Amniotic epithelial cell (primary cell): ENCODE data around the gene SPATA32.

ENCODE experiments used
- DNase-seq: peaks from one replicate; pipeline ENCODE4 v3.0.0-alpha.2; 2010; ENCODE audit warnings: low read depth

The SPATA32 gene

GRCh38 chr17:45246338-45246737 is 15.6 kb downstream of the SPATA32 start:
- no peak for DNase-seq

DNA sequence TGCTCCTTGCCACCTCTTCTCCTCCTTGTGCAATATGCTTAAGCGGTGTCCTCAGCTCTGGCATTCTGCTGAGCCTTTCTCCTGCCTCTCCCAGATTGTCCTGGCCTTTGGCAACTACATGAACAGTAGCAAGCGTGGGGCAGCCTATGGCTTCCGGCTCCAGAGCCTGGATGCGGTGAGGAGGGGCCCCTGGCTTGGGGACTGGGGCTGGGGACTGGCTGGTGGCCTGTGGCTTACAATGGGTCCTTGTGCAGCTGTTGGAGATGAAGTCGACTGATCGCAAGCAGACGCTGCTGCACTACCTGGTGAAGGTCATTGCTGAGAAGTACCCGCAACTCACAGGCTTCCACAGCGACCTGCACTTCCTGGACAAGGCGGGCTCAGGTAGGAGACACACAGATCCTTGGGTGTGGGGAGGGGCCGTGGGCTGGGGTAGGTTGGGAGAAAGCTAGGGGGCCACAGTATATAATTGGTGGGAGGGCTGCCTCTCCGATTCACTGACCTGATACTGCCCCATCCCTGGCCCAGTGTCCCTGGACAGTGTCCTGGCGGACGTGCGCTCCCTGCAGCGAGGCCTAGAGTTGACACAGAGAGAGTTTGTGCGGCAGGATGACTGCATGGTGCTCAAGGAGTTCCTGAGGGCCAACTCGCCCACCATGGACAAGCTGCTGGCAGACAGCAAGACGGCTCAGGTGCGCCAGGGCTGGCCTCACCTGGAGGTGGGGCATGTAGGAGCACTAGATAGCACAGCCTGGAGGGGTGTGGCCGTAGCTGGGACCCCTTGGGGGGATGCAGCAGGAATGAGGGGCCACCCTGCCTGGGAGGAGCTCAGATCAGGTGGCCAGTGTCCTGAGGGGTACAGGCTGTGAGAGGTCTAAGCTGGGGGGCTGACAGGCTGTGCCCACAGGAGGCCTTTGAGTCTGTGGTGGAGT is 16.9 kb downstream of the SPATA32 start:
- DNase-seq: no peak

DNA sequence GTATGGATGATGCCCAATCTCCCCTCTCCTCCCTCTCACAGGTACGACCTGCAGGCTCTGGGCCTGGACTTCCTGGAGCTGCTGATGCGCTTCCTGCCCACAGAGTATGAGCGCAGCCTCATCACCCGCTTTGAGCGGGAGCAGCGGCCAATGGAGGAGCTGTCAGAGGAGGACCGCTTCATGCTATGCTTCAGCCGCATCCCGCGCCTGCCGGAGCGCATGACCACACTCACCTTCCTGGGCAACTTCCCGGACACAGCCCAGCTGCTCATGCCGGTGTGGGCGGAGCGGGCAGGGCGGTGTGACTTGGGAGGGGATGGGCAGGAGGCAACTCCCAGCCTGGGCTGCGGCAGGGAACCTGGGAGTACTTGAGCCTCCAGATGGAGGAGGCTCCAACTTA is 18.1 kb downstream of the SPATA32 start:
- DNase-seq: no peak

GRCh38 chr17:45242029-45242414 is 19.9 kb downstream of the SPATA32 start:
- DNase-seq: no peak

DNA sequence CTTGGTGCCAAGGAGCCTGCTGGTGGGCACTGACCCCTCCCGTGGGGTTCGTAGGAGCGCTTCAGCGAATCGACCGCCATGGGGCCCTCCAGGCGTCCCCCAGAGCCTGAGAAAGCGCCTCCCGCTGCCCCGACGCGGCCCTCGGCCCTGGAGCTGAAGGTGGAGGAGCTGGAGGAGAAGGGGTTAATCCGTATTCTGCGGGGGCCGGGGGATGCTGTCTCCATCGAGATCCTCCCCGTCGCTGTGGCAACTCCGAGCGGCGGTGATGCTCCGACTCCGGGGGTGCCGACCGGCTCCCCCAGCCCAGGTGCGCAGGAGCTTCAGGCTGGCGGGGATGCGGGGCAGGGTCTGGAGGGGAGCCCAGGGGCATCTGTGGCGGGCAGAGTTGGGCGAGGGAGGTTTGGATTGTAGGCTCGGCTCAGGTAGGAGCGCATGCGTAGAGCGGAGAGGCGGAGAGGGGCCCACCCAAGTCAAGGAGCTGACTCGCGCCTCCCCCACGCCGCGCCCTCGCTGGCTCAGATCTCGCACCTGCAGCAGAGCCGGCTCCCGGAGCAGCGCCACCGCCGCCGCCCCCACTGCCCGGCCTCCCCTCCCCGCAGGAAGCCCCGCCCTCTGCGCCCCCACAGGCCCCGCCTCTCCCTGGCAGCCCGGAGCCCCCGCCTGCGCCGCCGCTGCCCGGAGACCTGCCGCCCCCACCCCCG is 20.4 kb downstream of the SPATA32 start:
- DNase-seq: no peak

DNA sequence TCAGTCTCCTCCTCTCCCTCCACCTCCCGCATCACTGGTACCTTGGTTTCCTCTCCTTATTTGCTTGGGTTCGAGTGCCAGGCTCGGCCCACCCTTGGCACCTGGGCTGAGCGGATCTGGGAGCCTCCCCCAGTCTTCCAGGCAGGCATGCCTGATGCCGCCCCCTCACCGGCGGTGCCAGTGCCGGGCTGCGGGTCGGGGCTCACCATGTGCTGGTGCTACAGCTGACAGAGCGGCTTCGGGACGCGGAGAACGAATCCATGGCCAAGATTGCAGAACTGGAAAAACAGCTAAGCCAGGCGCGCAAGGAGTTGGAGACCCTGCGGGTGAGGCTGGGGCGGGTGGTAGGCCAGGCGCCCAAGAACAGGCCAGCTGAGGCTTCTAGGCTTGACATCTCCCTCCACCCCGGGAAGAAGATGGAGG is 21.0 kb downstream of the SPATA32 start:
- DNase-seq: no peak

DNA sequence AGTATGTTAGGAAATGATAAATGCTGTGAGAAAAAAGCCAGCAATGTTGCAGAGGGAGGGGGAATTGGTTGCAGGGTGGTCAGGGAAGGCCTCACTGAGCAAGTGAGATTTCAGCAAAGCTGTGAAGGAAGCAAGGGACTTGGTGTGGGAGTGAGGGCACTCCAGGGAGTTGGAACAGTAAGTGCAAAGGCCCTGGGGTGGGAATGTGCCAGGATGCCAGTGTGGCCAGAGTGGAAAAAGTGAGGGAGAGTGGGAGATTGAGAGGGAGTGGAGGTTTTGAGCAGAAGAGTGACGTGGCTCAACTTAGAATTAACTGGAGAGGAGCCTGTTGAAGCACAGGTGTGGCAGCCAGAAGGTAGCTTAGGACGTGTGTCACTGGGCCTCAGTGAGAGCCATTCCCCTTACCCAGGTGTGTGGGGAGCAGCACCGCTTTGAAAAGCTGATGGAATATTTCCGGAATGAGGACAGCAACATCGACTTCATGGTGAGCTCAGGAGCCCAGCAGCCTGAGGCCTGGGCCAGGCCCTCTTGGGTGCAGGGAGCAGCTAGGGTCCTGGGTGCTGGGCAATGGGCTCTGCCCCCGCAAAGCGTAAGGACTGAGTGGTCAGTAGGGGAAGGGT is 23.6 kb downstream of the SPATA32 start:
- no peak for DNase-seq

GRCh38 chr17:45237686-45238085 is 24.2 kb downstream of the SPATA32 start:
- no peak for DNase-seq

GRCh38 chr17:45236282-45236606 is 25.6 kb downstream of the SPATA32 start:
- DNase-seq: no peak

GRCh38 chr17:45235416-45236281 is 26.2 kb downstream of the SPATA32 start:
- DNase-seq: peak; percentile 71

GRCh38 chr17:45234641-45235415 is 27.1 kb downstream of the SPATA32 start:
- DNase-seq: peak; percentile 29

DNA sequence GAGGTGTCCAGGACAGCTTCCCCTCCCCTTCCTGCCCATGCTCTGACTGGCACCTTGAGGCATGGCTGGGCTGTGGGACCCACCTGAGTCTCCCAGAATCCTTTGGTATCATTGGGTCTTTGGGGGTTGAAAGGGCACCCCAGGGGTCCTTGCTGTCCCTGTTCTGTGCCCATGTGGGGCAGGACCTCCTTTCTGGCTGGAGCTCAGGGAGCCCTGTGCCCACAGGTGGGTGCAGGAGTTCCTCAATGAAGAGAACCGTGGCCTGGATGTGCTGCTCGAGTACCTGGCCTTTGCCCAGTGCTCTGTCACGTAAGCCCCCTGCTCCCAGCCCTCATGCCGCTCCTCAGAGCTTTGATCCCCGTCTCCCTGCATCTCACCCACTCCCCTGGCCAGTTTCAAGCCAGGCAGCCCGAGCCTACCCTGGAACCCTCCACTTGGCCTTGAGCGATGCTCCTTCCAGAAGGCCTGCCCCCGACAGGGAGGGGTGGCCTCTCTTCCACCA is 28.4 kb downstream of the SPATA32 start:
- no peak for DNase-seq

GRCh38 chr17:45232514-45233422 is 29.1 kb downstream of the SPATA32 start:
- DNase-seq: no peak

DNA sequence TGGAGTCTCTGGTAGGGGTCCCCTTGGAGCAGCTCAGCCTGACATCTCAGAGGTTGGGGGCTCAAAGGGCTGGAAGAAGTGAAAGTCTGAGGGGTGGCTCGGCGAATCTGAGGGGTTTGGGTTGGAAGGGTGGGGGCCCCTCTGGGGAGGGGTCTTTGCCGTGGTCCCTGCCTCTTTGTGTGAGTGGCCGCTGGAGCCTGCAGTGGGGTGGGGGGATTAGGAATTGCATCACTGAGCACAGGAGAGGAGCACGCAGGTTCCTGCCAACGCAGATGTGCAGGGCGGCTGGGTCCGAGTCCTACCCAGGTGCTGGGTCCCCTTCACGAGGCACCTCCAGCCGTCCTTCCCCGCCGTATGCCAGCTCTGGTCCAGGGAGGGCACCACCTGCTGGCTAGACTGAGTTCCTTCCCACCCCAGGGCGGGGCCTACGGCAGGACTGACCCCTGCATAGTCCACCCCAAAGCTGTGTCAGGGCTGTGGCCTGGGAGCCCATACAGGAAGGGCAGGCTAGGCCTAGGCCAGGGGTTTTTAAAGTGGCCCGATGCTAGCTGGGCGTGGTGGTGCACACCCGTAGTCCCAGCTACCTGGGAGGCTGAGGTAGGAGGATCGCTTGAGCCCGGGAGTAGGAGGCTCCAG is 30.3 kb downstream of the SPATA32 start:
- no peak for DNase-seq

DNA sequence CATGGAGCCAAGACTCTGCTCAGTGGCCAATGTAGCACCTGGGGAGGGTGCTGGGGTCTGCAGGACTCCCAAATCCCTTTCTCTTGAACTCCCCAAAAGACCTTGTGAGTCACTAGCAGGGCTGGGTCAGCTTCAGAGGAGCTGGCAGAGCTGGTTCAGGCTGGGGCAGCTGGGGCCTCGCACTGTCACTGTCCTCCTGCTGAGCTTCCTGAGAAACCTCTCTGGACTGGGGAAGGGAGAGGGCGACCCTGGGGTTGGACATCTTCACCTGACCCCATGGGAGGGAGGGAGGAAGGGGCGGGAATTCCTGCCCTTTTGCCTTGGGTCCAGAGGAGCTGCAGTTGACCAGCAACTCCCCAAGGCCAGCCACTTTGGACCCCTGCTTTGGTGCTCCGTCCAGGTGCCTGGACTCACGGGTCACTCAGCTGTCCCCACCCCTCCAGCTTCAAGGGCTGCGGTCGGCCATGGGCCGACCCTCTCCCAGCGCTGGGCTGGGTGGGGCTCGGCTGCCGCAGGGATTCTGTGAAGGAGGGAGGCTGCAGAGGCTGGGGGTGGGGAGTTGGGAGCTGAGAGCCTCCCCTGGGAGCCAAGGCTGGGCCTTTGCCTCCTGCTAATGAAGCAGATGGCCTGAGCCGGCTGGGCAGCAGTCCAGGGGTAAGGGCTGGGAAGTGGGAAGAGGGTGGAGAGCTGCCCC is 31.0 kb downstream of the SPATA32 start:
- no peak for DNase-seq

GRCh38 chr17:45230410-45230786 is 31.5 kb downstream of the SPATA32 start:
- DNase-seq: no peak

- DNase-seq: no peak
Observed at GRCh38 chr17:45229681-45230409, 32.0 kb downstream of the SPATA32 start.
